Upper lobe of left lung (tissue), 4 donors: ENCODE results near the gene LMO1.

ENCODE experiments used
- EP300 ChIP-seq, 4 donors: sonication (generic); formaldehyde crosslinking; IDR thresholded peaks; one replicate each; pipeline ENCODE4 v1.5.1; 2017; ENCODE audit warnings: antibody characterized with exemption in 4 of 4, control low read depth in 2 of 4
- POLR2A ChIP-seq, 4 donors: fragments of 450-650 bp; IDR thresholded peaks; one replicate each; pipeline ENCODE4 v1.5.1; 2016 to 2017; ENCODE audit warnings: antibody characterized with exemption in 4 of 4, mild to moderate bottlenecking in 2 of 4
- TF ChIP-seq, protein P1 (sequence below), 6 experiments: fragments of 450-650 bp in 4 of 6; fragments of 200-600 bp in 2 of 6; sonication (generic) in 2 of 6; IDR thresholded peaks; one replicate each; pipeline ENCODE4 v1.5.1; 2016 to 2019; ENCODE audit warnings: antibody characterized with exemption in 6 of 6

- TF ChIP-seq, protein P1, sequence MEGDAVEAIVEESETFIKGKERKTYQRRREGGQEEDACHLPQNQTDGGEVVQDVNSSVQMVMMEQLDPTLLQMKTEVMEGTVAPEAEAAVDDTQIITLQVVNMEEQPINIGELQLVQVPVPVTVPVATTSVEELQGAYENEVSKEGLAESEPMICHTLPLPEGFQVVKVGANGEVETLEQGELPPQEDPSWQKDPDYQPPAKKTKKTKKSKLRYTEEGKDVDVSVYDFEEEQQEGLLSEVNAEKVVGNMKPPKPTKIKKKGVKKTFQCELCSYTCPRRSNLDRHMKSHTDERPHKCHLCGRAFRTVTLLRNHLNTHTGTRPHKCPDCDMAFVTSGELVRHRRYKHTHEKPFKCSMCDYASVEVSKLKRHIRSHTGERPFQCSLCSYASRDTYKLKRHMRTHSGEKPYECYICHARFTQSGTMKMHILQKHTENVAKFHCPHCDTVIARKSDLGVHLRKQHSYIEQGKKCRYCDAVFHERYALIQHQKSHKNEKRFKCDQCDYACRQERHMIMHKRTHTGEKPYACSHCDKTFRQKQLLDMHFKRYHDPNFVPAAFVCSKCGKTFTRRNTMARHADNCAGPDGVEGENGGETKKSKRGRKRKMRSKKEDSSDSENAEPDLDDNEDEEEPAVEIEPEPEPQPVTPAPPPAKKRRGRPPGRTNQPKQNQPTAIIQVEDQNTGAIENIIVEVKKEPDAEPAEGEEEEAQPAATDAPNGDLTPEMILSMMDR (IDR thresholded peaks at IDR 0.05) = no peak
- TF ChIP-seq POLR2A (IDR thresholded peaks at IDR 0.05) (no peak), EP300 (IDR thresholded peaks at IDR 0.05) (no peak)
These were observed 40.2 kb downstream of the LMO1 start for GRCh38 chr11:8223513-8223900.
